Epidermal melanocyte (primary cell): ENCODE measurements around the gene IL1R1.
A peak's percentile ranks its signal among the peaks of the same experiment; 100 is the strongest.
"Not testable (repeated sequence)": the region's sequence is repeated elsewhere in the genome, so short reads cannot be mapped to it uniquely, and the experiment has no call there.

Source experiments
- DNase-seq: peaks from one replicate; pipeline ENCODE4 v3.0.0; 2011; ENCODE audit warnings: low spot score; ENCODE audit not compliant: insufficient read length

The IL1R1 gene, protein sequence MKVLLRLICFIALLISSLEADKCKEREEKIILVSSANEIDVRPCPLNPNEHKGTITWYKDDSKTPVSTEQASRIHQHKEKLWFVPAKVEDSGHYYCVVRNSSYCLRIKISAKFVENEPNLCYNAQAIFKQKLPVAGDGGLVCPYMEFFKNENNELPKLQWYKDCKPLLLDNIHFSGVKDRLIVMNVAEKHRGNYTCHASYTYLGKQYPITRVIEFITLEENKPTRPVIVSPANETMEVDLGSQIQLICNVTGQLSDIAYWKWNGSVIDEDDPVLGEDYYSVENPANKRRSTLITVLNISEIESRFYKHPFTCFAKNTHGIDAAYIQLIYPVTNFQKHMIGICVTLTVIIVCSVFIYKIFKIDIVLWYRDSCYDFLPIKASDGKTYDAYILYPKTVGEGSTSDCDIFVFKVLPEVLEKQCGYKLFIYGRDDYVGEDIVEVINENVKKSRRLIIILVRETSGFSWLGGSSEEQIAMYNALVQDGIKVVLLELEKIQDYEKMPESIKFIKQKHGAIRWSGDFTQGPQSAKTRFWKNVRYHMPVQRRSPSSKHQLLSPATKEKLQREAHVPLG

DNA sequence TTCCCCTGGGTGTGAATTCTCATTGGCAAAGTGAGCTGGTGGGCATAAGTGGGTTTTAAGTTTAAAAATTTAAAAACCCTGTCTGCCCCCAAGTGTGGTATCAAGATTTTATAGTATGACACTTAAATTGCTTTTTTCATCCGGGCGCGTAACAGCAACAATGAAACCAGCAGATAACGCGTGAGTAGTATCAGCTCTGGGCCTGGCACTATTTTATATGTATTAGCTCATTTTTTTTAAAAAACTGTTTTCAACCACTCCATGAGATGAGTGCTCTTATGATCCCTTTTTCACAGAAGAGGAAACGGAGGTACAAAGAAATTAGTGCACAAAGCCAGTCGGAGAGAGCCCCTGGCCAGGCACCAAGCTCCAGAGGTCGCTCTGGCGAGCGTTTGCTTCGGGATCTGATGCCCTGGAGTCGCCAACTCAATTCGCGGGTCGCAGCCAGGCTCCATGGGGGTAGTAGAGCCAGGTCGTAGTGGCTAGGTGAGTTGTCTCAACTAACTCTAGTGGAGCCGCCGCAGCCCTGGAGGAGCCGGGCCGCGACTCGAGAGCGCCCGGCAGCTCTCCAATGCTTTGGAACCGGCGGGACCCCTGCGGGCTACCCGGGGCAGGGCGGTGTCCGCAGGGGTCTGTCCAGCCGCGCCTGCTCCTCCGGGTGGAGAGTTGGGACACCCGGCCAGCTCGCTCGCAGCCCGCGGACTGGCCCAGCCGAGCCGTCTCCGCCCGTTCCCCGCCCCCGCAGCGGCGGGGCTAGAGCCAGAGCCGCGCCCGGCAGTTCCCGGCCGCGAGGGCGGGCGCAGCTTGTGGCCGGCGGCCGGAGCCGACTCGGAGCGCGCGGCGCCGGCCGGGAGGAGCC lies at the start of gene IL1R1:
Gene IL1R1 (plus strand): TSS at position 777 of the 859 bp plus-strand sequence. CDS start 14,979 bp downstream, outside the sequence.
- peak; percentile 45 for DNase-seq

DNA sequence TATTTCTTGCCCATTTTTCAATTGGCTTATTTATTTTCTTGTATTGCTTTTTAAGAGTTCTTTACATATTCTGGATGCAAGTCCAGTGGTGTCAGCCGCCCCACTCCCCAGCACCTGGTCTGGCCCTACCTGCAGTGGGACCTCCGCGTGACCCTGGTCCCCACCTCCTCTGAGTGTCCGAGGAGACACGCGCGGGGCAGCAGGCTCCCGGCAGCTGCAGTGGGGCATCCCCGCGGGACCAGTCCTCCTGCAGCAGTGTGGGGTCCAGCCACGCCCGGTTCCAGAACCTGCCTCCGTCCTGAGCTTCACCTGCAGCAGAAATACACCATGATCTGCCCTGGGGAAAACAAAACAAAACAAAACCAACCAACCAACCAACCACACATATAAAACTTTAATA lies 48.9 kb upstream of the IL1R1 start:
- no peak for DNase-seq

DNA sequence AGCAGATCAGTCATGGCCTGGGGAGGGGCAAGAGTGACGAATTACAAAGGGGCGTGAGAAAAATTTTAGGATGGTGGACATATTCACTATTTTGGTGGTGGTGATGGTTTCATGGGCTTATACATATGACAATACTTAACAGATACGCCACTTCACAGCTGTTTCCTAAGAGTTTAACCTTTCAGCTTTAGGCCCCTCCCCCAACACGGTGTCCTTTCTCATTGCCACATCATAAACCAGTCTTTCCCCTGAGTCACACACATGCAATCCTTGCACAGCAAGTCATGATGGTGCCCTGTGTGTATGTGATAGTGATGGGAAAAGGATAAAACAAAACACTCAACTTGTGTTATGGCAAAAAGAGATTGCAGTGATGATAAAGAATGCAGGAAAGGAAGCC lies 47.6 kb upstream of the IL1R1 start:
- DNase-seq, result no peak

DNA sequence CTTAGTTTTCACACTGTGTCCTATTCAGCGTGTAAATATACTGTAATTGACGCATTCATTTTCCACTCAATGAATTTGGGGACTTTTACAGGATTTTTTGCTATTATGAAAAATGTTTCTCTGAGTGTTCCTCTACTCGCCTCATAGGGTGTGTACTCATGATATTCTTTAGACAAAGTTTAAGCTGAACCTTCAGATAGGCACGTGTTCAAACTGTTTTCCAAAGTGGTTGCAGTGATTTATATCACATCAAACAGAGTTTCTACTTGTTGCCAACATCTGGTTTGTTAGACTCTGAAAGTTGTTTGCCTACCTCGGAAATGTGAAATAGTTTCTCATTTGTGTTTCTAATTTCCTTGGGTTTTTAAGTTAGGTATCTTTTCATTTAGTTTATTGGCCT lies 46.4 kb upstream of the IL1R1 start:
- DNase-seq, result no peak

DNA sequence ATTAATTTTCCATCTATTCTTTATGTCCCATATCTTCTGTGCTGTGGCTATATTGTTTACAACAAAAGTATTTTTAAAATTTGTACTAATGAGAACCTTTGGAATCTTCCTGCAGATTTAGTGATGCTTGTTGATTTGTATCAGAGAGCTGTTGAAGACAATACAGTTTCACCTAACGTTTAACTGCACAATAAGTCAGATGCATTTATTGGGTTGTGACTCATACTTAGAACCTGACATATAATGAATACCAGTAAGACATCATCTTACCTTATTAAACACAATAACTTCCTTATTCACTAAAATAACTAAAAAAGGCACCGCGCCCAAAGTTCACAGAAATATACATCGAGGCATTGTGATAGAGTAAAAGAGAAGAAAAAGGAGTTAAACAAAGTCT lies 43.8 kb upstream of the IL1R1 start:
- no peak for DNase-seq

DNA sequence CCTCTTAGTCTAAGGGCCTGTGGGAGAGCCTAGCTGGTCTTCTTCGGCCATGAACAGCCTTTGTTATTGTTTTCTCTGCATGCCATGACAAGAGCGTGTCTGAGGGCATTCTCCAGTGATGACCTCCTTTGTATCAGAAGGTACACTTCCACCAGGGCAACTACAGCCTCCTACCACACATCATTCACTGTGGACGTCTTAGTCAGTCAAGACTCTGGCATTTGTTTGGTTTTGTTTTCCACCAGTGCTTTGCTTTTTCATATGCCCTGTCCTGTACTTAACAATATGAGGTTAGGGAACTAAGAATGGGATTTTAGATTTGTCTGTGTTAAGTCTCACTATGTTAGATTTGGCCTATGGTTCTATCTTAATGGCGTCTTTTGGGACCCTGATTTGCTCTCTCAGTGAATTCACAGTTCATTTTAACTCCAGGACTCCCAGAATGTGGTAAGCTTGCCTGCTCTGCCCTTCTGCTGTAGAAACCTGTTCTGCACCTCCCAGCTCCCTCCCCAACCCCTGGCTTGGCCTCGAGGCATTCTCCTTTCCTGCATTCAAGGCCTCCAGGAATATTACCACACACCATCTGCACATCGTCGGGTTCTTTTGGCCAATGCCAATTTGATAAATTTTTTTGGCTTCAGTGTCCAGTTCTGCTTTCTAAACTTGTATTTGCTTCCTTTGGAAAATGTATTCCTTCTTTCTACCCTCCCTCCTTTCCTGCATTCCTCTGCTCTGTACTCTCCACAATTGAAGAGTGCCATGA lies 42.8 kb upstream of the IL1R1 start:
- no peak for DNase-seq

DNA sequence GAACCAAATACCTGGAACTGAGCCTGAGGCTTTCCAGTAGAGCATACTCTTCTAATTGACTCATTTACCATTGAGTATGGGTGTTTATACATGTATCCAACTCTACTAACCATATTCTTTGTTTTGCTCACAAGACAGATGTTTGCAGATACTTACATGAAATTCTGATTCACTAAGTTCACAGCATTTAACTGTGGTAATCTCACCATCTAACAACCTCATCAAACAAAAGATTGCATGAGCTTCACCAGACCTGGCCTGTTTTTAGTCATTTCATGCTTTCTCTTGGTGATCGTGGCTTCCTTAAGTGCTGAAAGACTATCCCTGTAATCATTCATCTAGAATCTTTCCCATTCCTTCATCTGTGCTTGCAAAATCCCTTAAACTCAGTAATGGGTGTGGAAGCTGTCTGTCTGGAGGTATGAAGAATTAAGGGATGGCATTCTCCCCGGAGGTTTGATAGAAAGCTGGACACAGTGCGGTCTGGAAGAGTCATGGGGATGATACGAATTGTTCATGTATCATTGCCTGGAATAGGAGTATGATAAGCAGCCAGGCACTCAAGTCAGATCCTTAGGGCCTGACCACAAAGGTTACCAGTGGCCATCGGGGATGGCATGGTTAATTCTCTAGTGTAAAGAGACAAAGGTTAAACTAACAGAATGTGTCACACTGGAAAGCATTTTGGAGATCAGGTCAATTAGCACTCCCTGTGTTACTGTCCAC lies 42.0 kb upstream of the IL1R1 start:
- no peak for DNase-seq

DNA sequence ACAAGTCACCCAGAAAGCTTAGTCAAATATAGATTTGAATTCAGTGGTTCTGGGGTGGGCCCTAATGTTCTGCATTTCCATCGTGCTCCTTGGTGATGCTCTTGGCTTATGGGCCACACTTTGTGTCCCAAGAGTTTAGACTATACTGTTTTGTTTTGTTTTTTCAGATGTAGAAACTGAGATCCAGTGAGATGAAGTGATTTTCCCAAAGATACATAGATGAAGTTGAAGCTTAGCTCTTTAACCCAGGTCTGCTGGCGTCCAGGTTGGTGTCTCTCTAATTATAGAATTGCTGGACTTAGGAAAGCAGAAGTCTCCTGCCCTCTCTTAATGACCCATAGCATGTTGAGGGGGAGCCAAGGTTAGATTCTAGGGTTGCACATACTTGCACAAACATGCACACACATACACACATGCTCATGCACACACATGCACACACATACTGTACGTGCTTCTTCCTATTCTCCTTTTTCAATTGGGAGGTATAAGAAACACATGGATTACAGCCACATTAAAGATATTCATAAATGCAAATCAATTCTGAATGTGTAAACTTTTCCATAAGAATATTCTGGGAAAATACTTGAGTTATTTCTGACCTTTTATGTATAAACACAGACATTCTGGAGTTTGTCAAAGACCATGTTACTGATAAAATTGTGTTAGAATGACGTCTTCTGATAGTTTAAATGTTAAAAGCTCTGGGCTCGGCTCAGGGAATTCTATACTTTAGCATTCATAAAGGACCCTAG lies 41.3 kb upstream of the IL1R1 start:
- DNase-seq, result no peak

DNA sequence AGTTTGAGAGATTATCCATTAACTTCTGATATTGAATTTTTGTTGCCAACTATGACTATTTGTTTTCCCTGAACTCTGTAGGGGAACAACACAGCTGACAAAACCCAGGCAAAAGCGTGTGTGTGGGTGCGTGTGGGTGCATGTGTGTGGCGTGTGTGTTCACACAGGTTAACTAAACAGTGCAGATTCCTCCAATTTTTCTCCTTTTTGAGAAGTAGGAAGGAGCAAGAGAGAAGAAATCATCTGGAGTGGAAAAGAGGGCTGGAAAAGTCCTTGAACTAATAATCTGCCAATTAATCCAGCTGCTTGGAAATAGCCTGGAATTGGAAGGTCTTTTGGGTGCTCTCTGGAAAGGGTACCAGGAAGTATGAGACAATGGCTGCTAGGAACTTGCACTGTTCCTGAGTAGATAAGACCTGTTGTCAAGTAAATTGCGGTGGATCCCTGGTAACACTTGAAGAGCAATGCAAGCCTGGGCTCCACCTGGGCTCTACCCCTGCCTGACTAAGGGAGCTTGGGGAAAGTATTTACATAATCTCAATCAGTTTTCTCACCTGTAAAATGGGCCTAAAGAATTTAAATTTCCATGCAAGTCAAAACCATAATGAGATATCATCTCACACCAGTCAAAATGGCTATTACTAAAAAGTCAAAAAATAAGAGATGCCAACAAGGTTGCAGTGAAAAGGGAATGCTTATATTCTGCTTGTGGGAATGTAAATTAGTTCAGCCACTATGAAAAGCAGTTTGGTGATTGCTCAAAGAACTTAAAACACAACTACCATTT lies 40.5 kb upstream of the IL1R1 start:
- DNase-seq, result no peak

DNA sequence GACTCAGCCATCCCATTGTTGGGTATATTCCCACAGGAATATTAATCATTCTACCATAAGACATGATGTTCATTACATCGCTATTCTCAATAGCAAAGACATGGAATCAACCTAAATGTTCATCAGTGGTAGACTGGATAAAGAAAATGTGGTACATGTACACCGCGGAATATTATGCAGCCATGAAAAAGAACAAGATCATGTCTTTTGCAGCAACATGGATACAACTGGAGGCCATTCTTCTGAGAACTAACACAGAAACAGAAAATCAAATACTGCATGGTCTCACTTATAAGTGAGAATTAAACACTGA lies 40.0 kb upstream of the IL1R1 start:
- DNase-seq, result not testable (repeated sequence)

DNA sequence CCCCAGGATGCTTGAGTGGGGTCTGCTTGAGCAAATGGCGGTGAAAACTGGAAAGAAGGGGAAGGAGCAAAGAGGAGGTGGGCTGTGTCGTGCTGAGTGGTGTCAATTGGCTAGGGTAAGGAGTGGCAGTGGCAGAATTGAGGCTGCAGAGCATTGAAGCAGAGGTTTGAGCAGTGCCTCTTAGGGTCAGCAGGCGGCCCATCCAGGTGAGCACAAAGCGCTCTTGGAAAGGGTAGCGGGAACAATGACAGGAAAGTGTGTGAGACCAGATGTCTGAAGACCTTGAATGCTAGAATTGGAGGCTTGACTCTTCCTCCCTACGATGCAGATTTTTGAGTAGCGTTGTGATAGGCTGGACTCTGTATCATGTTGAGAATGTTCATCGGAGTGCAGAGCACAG lies 39.3 kb upstream of the IL1R1 start:
- no peak for DNase-seq

DNA sequence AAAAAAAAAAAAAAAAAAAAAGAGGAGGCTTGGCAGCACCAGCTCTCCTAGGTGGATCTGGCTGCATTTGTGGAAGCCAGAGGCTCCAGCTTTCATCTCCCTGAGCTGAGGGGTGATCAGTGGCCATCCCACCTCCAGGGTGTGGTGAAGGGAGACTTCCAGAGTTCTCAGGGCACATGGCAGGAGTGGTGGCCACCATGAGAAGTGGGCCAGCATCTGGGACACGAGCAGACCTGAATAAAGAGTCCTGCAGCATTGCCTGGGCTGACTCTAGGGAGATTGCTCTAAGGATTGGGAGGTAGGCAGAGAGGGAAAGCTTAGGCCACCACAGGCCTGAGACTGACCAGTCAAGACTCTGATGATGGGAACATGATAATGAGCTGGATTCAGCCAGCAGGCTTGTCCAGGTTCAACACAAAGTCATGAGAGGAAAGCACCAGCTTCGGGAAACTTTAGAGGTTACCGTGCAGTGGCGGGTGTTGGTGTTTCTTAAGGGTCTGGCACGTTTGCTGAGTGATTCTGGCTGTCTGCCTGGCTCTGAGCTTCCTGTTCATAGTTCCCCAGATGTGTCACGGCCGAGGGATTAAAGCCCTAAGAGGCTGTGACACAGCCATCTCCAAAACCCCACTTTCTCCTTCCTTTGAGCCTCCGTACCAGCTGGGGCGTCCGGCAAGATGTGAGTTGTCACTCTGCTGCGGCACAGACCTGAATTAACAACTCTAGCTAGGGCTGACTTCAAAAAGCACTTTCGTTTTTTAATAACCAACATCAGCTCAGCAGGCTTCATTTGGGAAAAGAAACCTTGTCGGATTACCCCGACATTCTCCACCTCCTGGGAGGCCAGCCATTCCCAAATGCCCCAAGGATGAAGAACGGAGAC lies 38.3 kb upstream of the IL1R1 start:
- DNase-seq, result no peak

DNA sequence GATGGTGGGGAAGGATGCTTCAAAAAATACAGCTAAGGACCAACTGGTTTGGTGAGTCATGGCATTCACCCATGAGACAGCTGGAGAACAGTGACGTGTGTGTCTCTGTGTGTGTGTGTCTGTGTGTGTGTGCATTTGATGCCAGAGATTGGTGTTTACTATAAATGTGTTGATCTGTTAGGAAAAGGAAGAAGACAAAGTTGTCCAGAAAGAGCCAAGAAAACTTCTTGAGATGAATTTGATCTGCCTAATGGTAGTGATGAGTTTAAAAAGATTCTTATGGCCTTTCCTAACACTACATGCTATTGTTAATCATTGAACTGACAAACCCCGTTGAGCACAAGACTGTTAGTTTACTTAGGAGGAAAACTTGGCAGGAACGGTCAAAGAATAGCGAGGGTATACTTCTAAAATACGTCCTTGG lies 36.4 kb upstream of the IL1R1 start:
- DNase-seq, result no peak

DNA sequence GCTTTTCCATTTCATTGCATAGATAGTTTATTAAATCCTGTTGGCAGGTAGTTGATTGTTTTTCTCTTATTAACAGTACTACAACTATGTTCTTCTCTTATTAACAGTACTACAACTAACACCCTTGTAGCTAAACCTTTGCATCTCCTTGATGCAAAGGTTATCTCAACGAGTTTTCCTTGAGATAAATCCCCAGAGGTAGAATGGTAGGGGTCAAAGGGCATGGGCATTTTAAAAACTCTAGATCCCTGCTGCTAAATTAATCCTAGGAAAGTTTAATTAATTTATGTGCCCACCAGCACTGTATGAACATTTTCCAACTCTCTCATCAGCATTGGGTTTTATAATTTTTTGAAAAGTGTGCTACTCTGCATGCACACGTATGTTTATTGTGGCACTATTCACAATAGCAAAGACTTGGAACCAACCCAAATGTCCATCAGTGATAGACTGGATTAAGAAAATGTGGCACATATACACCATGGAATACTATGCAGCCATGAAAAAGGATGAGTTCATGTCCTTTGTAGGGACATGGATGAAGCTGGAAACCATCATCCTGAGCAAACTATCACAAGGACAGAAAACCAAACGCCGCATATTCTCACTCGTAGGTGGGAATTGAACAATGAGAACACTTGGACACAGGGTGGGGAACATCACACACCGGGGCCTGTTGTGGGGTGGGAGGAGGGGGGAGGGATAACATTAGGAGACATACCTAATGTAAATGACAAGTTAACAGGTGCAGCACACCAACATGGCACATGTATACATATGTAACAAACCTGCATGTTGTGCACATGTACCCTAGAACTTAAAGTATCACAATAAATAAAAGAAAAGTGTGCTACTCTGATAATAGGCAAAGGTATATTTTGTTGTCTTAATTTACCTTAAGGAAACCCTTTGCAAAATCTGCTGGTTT lies 35.5 kb upstream of the IL1R1 start:
- DNase-seq, result not testable (repeated sequence)

DNA sequence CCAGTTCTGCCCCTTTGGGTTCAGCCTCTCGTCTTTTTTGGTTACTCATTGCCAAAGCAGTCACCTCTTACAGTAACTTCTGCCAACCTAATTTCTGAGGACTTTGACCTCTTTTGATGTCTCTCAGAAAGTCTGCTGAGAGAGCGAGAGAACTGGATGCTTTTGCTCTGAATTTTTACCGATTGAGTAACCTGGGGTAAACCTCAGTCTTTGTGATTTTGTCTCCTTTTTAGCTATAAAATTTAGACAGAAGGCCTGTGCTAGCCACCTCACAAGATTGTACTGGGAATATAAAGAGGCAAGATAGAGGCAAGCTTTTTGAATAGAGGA lies 34.8 kb upstream of the IL1R1 start:
- DNase-seq, result no peak

DNA sequence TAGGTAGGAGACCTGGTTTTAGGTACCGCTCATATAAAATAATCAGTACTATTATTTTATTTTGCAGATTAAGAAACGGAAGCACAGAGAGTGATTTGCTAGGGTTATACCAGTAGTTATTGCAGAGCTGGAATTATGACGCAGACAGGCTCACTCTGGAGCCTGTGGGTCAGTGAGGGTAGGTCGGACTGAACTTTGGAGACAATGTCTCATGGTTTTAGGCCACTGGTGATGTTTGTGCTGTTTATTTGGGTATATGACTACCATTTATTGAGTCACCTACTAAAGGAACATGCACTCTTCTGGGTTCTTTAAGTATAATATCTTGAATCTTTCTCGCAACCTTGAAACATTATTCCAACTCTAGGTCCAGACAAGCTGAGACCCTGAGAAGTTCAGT lies 33.5 kb upstream of the IL1R1 start:
- DNase-seq, result no peak

DNA sequence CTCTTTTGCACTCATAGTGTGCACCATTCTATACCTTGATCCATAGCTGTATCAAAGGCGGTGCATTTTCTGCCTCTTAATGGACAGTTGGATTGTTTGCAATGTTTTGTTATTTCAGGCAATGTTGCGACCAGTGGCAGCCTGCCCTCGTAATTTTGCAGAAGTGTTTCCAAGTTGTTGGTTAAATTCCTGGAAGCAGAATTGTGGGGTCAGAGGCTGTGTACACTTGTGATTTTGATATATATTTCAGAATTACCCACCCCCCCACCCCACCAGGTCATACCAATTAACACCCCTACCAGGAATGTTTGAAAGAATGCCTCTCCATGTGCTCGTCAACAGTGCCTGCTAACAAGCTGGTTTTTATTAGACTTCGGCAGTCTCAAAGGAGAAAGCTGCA lies 32.4 kb upstream of the IL1R1 start:
- DNase-seq, result no peak
